ENCODE results near the gene KCNMA1.

The KCNMA1 gene

GRCh38 chr10:77073663-77073960 lies 564.0 kb downstream of the KCNMA1 start:
- no peaks in the 10 kb centered on the region for H3K36me3 ChIP-seq (ENCODE audit: insufficient read depth, low read length)
- no peaks in the 10 kb centered on the region for H3K27me3 ChIP-seq (ENCODE audit: insufficient read depth, low read length)
- H3K27ac ChIP-seq (ENCODE audit: low read depth, low read length): no peak overlapping the region
- H3K9ac ChIP-seq (ENCODE audit: low read depth, low read length): no peak overlapping the region
- 88% methylated on average over 5 of the region's 5 CpGs for WGBS
- H3K4me3 ChIP-seq (ENCODE audit: low read length): no peak overlapping the region
- no peaks in the 10 kb centered on the region for H3K4me1 ChIP-seq (ENCODE audit: insufficient read depth, low read length)
- H3K9me3 ChIP-seq (ENCODE audit: insufficient read depth, low read depth, low read length): no peaks in the 10 kb centered on the region

- 94% methylated on average over 13 of the region's 13 CpGs for WGBS
- Histone ChIP-seq H3K4me1 (ENCODE audit: insufficient read depth, low read length) (no peaks in the 10 kb centered on the region), H3K9me3 (ENCODE audit: insufficient read depth, low read depth, low read length) (no peaks in the 10 kb centered on the region), H3K36me3 (ENCODE audit: insufficient read depth, low read length) (no peaks in the 10 kb centered on the region), H3K4me3 (ENCODE audit: low read length) (no peak overlapping the region), H3K27ac (ENCODE audit: low read depth, low read length) (no peak overlapping the region), H3K27me3 (ENCODE audit: insufficient read depth, low read length) (no peaks in the 10 kb centered on the region), H3K9ac (ENCODE audit: low read depth, low read length) (no peak overlapping the region)
These were observed 564.6 kb downstream of the KCNMA1 start for GRCh38 chr10:77072836-77073662.

- Histone ChIP-seq H3K27me3 (ENCODE audit: insufficient read depth, low read length) (no peaks in the 10 kb centered on the region), H3K36me3 (ENCODE audit: insufficient read depth, low read length) (no peaks in the 10 kb centered on the region), H3K4me1 (ENCODE audit: insufficient read depth, low read length) (no peaks in the 10 kb centered on the region), H3K9ac (ENCODE audit: low read depth, low read length) (no peak overlapping the region), H3K4me3 (ENCODE audit: low read length) (no peak overlapping the region), H3K27ac (ENCODE audit: low read depth, low read length) (no peak overlapping the region), H3K9me3 (ENCODE audit: insufficient read depth, low read depth, low read length) (no peaks in the 10 kb centered on the region)
- WGBS: 95% methylated on average over 10 of the region's 10 CpGs
These were observed 565.2 kb downstream of the KCNMA1 start for GRCh38 chr10:77072361-77072835.

GRCh38 chr10:77071956-77072355 lies 565.7 kb downstream of the KCNMA1 start:
- 60% methylated on average over 3 of the region's 3 CpGs for WGBS
- Histone ChIP-seq H3K4me1 (ENCODE audit: insufficient read depth, low read length) (no peaks in the 10 kb centered on the region), H3K36me3 (ENCODE audit: insufficient read depth, low read length) (no peaks in the 10 kb centered on the region), H3K27ac (ENCODE audit: low read depth, low read length) (no peak overlapping the region), H3K9me3 (ENCODE audit: insufficient read depth, low read depth, low read length) (no peaks in the 10 kb centered on the region), H3K27me3 (ENCODE audit: insufficient read depth, low read length) (no peaks in the 10 kb centered on the region), H3K9ac (ENCODE audit: low read depth, low read length) (no peak overlapping the region), H3K4me3 (ENCODE audit: low read length) (no peak overlapping the region)

- no peak overlapping the region for H3K4me3 ChIP-seq (ENCODE audit: low read length)
- no peaks in the 10 kb centered on the region for H3K27me3 ChIP-seq (ENCODE audit: insufficient read depth, low read length)
- H3K4me1 ChIP-seq (ENCODE audit: insufficient read depth, low read length): no peaks in the 10 kb centered on the region
- H3K9me3 ChIP-seq (ENCODE audit: insufficient read depth, low read depth, low read length): no peaks in the 10 kb centered on the region
- 94% methylated on average over 4 of the region's 4 CpGs for WGBS
- no peak overlapping the region for H3K27ac ChIP-seq (ENCODE audit: low read depth, low read length)
- no peak overlapping the region for H3K9ac ChIP-seq (ENCODE audit: low read depth, low read length)
- no peaks in the 10 kb centered on the region for H3K36me3 ChIP-seq (ENCODE audit: insufficient read depth, low read length)
These were observed 566.6 kb downstream of the KCNMA1 start for GRCh38 chr10:77071001-77071511.

- H3K9ac ChIP-seq (ENCODE audit: low read depth, low read length): no peak overlapping the region
- no peak overlapping the region for H3K4me3 ChIP-seq (ENCODE audit: low read length)
- no peaks in the 10 kb centered on the region for H3K4me1 ChIP-seq (ENCODE audit: insufficient read depth, low read length)
- H3K9me3 ChIP-seq (ENCODE audit: insufficient read depth, low read depth, low read length): no peaks in the 10 kb centered on the region
- WGBS: 92% methylated on average over 3 of the region's 5 CpGs
- H3K27me3 ChIP-seq (ENCODE audit: insufficient read depth, low read length): no peaks in the 10 kb centered on the region
- H3K36me3 ChIP-seq (ENCODE audit: insufficient read depth, low read length): no peaks in the 10 kb centered on the region
- no peak overlapping the region for H3K27ac ChIP-seq (ENCODE audit: low read depth, low read length)
These were observed 567.3 kb downstream of the KCNMA1 start for GRCh38 chr10:77070346-77070745.

- 56% methylated on average over 3 of the region's 3 CpGs for WGBS
- Histone ChIP-seq H3K4me3 (ENCODE audit: low read length) (no peak overlapping the region), H3K9ac (ENCODE audit: low read depth, low read length) (no peak overlapping the region), H3K9me3 (ENCODE audit: insufficient read depth, low read depth, low read length) (no peaks in the 10 kb centered on the region), H3K36me3 (ENCODE audit: insufficient read depth, low read length) (no peaks in the 10 kb centered on the region), H3K4me1 (ENCODE audit: insufficient read depth, low read length) (no peaks in the 10 kb centered on the region), H3K27me3 (ENCODE audit: insufficient read depth, low read length) (no peaks in the 10 kb centered on the region), H3K27ac (ENCODE audit: low read depth, low read length) (no peak overlapping the region)
These were observed 568.6 kb downstream of the KCNMA1 start for GRCh38 chr10:77068969-77069368.

- no peak overlapping the region for H3K9ac ChIP-seq (ENCODE audit: low read depth, low read length)
- H3K9me3 ChIP-seq (ENCODE audit: insufficient read depth, low read depth, low read length): no peaks in the 10 kb centered on the region
- no peak overlapping the region for H3K27ac ChIP-seq (ENCODE audit: low read depth, low read length)
- no peaks in the 10 kb centered on the region for H3K4me1 ChIP-seq (ENCODE audit: insufficient read depth, low read length)
- WGBS: 96% methylated on average over 4 of the region's 4 CpGs
- no peak overlapping the region for H3K4me3 ChIP-seq (ENCODE audit: low read length)
- H3K27me3 ChIP-seq (ENCODE audit: insufficient read depth, low read length): no peaks in the 10 kb centered on the region
- no peaks in the 10 kb centered on the region for H3K36me3 ChIP-seq (ENCODE audit: insufficient read depth, low read length)
These were observed 569.3 kb downstream of the KCNMA1 start for GRCh38 chr10:77068272-77068671.

- Histone ChIP-seq H3K27me3 (ENCODE audit: insufficient read depth, low read length) (no peaks in the 10 kb centered on the region), H3K36me3 (ENCODE audit: insufficient read depth, low read length) (no peaks in the 10 kb centered on the region), H3K9me3 (ENCODE audit: insufficient read depth, low read depth, low read length) (no peaks in the 10 kb centered on the region), H3K4me1 (ENCODE audit: insufficient read depth, low read length) (no peaks in the 10 kb centered on the region), H3K9ac (ENCODE audit: low read depth, low read length) (no peak overlapping the region), H3K4me3 (ENCODE audit: low read length) (no peak overlapping the region), H3K27ac (ENCODE audit: low read depth, low read length) (no peak overlapping the region)
- 97% methylated on average over 3 of the region's 3 CpGs for WGBS
These were observed 575.2 kb downstream of the KCNMA1 start for GRCh38 chr10:77062381-77062780.

GRCh38 chr10:77060913-77061312 lies 576.7 kb downstream of the KCNMA1 start:
- H3K4me1 ChIP-seq (ENCODE audit: insufficient read depth, low read length): no peaks in the 10 kb centered on the region
- 95% methylated on average over 2 of the region's 2 CpGs for WGBS
- H3K9ac ChIP-seq (ENCODE audit: low read depth, low read length): no peak overlapping the region
- H3K27me3 ChIP-seq (ENCODE audit: insufficient read depth, low read length): no peaks in the 10 kb centered on the region
- H3K4me3 ChIP-seq (ENCODE audit: low read length): no peak overlapping the region
- H3K9me3 ChIP-seq (ENCODE audit: insufficient read depth, low read depth, low read length): no peaks in the 10 kb centered on the region
- H3K27ac ChIP-seq (ENCODE audit: low read depth, low read length): no peak overlapping the region
- no peaks in the 10 kb centered on the region for H3K36me3 ChIP-seq (ENCODE audit: insufficient read depth, low read length)

- Histone ChIP-seq H3K4me3 (ENCODE audit: low read length) (no peak overlapping the region), H3K27ac (ENCODE audit: low read depth, low read length) (no peak overlapping the region), H3K27me3 (ENCODE audit: insufficient read depth, low read length) (no peaks in the 10 kb centered on the region), H3K9me3 (ENCODE audit: insufficient read depth, low read depth, low read length) (no peaks in the 10 kb centered on the region), H3K36me3 (ENCODE audit: insufficient read depth, low read length) (no peaks in the 10 kb centered on the region), H3K4me1 (ENCODE audit: insufficient read depth, low read length) (peaks cover 3% of the 10 kb centered on the region; the same call in 1 of the 2 replicates), H3K9ac (ENCODE audit: low read depth, low read length) (no peak overlapping the region)
- WGBS: 100% methylated on average over 1 of the region's 2 CpGs
These were observed 581.0 kb downstream of the KCNMA1 start for GRCh38 chr10:77056650-77057049.

Data from HUES64 (cell line).